IPS DF 4.7 (cell line): ENCODE results near the gene STMN3.
"Not testable (repeated sequence)": the region's sequence is repeated elsewhere in the genome, so short reads cannot be mapped to it uniquely, and the experiment has no call there.

Source experiments
- DNase-seq: peaks from one replicate; pipeline ENCODE4 v3.0.0-alpha.2; 2013; ENCODE audit warnings: low spot score; ENCODE audit errors: extremely low read depth

Gene STMN3

DNA sequence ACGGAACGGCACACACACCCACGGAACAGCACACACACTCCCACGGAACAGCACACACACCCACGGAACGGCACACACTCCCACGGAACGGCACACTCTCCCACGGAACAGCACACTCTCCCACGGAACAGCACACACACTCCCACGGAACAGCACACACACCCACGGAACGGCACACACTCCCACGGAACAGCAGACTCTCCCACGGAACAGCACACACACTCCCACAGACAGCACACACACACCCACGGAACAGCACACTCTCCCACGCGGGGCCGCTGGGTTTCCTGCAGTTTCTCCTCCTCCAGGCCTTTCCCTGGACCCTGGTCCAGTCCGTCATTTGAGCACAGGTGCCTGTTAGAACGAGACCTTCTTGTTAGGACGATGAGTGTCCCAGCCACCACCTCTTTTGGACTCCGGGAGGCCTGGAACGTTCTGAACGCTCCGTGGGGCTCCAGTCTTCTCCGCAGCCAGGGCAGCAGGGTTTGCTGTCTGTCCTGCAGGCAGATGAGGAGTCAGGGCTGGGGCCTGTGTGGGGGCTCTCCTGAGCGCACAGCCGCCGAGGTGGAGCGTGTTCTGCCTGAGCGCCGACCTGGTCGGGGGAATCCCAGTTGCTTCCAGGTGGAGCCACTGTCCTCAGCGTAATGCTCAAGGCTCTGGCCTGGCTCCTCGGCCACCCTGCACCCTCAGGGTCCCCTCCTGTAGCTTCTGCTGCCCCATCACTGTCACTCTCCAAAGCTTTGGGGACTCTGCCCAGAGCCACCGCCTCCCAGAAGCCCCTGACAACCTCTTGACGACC is 25.6 kb upstream of the STMN3 start:
- no peak for DNase-seq

GRCh38 chr20:63678071-63678470 is 24.8 kb upstream of the STMN3 start:
- no peak for DNase-seq

DNA sequence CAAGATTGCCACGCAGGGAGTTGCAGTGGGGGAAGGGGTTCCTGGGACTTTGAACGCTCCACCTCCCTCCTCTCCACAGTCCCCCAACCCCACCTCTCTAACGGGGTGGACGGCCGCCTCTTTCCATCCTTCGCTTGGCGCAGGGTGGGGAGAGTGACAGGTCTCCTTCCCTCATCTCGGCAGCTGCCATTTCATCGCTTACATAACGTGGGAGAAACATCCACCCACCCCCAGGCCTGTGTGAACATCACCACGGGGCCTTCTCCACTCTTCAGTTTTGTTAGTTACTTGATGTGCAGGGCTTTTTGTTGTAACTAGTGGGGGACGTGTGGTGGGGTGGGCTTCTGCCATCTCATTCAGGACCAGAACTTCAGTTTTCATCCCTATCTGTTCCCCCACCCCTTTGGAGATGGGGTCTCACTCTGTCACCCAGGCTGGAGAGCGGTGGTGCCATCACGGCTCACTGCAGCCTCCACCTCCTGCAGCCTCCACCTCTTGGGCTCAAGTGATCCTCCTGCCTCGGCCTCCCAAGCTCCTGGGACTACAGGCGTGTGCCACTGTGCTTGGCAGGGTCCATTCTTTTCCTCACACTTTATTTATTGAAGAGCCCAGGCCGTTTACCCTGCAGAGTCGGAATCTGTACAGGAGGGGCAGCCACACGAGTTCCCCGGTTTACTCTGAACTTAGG is 22.6 kb upstream of the STMN3 start:
- no peak for DNase-seq

DNA sequence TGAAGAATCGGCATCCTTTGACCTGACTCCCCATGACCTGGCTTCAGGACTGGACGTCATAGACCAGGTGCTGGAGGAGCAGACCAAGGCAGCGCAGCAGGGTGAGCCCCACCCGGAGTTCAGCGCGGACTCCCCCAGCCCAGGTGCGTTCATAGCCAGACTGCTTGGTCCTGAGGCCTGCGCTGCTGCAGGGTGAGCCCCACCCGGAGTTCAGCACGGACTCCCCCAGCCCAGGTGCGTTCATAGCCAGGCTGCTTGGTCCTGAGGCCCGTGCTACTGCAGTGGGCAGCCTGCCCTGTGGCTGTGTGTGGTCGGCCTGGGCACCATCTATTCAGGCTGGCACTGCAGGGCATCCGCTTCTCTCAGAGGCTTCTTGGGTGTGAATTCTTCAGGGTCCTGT is 20.7 kb upstream of the STMN3 start:
- no peak for DNase-seq

- no peak for DNase-seq
Observed at GRCh38 chr20:63672666-63673065, 19.4 kb upstream of the STMN3 start.

DNA sequence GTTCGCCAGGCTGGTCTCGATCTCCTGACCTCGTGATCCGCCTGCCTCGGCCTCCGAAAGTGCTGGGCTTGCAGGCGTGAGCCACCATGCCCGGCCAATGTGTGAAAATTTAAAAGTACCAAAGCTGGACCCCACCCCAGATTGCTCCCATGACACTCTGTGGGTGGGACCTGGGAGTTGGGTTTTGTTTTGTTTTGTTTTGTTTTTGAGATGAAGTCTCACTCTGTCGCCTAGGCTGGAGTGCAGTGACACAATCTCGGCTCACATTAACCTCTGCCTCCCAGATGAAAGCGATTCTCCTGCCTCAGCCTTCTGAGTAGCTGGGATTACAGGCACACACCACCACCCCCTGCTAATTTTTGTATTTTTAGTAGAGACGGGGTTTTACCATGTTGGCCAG is 18.5 kb upstream of the STMN3 start:
- not testable (repeated sequence) for DNase-seq

GRCh38 chr20:63668351-63668750 is 15.1 kb upstream of the STMN3 start:
- no peak for DNase-seq

- DNase-seq, result no peak
Observed at GRCh38 chr20:63667858-63668257, 14.6 kb upstream of the STMN3 start.

- no peak for DNase-seq
Observed at GRCh38 chr20:63665708-63666107, 12.5 kb upstream of the STMN3 start.

DNA sequence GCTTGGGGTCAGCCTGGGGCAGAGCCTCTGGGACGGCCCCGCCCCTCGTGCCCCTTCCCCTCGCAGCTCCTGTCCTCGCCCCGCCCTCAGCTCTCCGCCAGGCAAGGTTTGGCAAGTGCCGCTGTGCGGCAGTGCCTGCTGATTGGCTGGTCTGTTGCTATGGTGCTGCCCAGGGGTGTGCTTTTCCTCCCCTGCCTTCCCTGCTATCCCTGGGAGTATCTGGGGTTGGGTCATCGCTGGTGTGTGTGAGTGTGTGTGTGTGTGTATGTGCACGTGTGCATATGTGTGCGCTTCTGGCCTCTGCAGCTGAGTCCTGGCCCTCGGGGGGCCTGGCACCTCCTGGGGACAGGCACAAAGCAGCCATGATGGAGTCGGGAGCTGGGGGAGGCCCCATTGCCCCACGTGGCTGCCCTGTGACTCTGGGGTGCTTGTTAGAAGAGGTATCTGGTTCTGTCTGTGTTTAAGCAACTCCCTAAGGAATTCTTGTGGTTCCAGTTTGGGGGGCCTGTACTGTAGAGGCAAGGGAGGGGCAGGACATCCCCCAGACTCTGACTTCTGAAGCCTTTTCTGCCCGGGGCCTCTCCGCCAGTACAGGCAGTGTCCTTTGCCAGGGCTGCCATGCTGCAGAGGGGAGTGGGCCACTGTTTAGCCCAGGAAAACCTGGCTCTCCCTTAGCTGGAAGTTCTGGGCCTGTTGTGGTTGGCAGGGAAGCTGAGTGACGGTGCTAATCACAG is 11.8 kb upstream of the STMN3 start:
- DNase-seq, result no peak

DNA sequence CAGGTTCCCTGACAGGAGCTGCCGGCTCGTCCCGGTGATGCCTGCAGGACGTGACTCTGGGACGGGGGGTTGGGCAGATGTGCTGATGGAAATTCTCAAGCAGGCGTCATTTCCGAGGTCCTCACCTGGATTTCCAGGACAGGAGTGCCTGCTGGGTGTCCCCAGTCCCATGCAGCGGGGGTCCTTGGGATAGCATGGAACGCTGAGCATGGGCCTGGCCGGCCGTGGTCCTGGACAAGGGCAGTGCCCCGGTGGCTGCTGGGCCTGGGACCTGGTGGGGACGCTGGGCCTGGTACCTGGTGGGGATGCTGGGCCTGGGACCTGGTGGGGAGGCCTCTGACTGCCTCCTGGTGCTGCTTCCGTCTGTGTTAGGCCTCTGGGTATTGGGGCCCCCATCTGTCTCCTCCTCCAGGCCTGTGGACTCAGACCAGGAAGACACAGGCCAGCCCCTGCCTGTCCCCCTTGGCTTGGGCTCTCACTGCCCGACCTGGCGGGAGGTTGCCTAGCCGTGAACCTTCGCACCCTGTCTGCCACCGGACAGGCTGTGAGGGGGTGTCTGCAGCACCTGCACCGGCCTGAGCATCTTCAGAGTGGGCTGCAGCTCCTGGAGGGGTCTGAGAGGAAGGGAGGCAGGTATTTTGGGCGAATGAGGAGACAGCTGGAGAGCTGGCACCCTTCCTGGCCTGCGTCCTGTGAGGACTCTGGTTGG is 11.1 kb upstream of the STMN3 start:
- DNase-seq, result no peak

DNA sequence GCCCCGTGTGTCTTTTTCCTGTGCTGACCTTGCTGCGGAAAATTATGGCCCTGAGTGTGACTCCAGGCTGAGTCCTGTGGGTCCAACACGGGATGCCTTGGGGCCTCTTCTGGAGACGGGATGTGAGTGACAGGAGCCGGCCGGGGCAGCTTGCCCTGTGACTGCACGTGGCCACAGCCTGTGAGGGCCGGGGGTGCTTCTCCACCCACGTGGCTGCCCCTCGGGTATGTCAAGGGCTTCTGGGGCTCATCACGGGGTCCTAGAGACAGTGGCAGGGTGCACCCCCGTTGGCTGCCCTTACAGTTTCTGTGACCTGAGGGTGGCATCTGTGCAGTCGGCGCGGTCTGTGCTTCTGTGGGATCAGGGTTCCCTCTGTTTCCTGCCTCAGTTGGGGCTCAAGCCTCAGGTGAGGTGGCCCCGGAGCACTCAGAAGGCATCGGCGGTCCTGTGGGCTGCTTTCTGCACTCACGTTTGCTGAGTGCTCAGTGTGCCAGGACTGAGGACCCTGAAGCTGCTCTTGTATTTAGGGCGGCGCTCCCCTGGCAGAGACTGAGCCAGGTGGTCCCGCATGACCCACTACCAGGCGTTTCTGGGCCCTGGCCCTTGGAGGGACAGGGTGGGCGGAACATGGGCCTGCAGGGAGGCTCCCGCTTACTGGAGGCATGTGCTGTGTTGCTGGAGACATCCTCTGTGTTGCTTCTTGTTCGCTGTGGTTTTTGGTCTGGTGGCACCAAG is 10.3 kb upstream of the STMN3 start:
- DNase-seq, result no peak

DNA sequence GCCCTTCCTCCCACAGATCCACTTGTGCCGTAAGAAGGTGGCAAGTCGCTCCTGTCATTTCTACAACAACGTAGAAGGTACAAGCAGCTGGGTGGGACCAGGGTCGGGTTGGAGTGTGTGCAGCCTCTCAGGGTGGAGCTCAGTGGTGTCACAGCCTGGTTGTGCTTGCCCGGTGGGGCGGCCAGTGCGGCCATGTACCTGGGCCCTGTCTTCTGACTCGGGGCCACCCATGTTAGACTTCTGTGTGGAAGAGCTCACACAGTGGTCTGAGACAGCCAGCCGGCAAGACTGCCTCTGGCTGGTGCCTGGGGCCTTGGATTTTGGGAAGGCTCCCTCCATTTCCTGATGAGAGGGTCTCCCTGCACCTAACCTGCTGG is 9.6 kb upstream of the STMN3 start:
- no peak for DNase-seq

- no peak for DNase-seq
Observed at GRCh38 chr20:63661959-63662812, 9.0 kb upstream of the STMN3 start.

- DNase-seq, result no peak
Observed at GRCh38 chr20:63661108-63661507, 7.9 kb upstream of the STMN3 start.

DNA sequence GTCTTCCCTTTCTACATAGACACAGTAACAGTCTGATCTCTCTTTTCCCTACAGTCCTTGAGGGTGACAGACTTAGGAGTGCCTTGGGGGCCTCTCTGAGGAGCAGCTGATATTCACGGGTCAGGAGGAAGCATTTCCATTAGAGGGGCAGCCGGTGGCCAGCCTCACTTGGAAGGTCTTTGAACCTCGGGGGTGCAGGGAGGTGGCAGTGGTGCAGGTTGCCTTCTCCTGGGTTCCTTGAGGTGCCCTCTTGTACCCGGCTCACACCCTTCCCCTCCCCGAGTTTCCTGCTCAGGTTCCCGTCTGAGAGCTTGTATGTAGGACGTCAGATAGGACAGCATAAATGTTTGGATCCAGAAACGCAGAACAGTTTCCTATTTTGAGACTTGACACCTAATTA is 7.4 kb upstream of the STMN3 start:
- DNase-seq, result no peak

DNA sequence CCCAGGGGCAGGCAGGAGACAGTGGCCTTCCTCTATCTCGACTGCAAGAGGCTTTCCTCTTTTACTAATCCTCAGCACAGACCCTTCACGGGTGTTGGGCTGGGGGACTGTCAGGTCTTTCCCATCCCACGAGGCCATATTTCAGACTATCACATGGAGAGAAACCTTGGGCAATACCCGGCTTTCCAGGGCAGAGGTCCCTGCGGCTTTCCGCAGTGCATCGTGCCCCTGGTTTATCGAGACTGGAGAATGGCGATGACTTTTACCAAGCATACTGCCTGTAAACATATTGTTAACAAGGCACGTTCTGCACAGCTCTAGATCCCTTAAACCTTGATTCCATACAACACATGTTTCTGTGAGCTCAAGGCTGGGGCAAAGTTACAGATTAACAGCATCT is 7.0 kb upstream of the STMN3 start:
- DNase-seq, result not testable (repeated sequence)

GRCh38 chr20:63659370-63659769 is 6.1 kb upstream of the STMN3 start:
- DNase-seq, result no peak

DNA sequence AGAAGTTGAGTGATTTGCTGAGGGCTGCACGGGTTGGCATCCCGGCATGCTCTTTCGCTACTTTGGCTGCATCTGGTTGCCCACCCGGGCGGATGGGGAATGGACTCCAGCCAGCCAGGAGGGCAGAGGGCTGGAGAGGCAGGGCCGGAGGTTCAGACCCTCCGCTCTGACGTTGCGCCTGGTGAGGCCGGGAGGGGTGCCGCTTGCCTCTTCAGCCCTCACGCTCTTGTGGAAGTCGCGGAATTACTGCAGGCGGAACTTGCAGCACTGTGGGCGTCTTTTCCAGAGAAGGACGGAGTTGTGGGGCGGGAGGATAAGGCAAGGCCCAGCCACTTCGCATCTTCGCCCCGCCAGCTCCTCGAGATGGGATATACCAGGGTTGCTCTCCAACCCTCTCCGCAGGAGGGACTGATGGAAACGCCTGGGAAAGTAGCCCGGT is 5.5 kb upstream of the STMN3 start:
- DNase-seq, result no peak
